ENCODE results near the gene NBEA.

NBEA gene

DNA sequence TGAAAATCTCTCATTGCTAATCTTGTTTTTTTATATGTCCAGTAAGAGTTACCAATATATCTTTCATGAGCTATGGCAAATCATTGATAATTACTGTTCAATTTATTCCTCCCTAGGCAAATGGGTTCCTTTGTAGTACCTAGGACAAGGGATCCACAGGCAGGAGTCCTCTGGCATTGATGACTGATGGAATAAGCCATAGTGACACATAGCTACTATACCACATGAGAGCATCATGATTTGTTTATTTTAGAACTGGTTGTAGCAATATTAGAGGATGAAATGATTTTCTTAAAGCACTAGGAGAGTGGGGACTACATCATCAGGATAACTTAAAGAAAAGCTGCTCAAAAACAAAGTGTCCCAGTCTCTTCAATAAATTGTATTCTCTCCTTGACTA lies 556.2 kb downstream of the NBEA start:
- no peaks in the 10 kb centered on the region for H3K79me2 ChIP-seq (ENCODE audit: control insufficient read depth, insufficient read depth, low read length, poor library complexity)
- no peak overlapping the region for H4K8ac ChIP-seq (ENCODE audit: low read depth, low read length)
- no peak overlapping the region for H3K4ac ChIP-seq (ENCODE audit: low read depth, low read length)
- no peak overlapping the region for H3K4me3 ChIP-seq (ENCODE audit: low read depth, low read length)
- H3K14ac ChIP-seq (ENCODE audit: low read length) = no peak overlapping the region
- H3K79me1 ChIP-seq (ENCODE audit: low read length) = no peaks in the 10 kb centered on the region
- H3K9me3 ChIP-seq (ENCODE audit: insufficient read depth, low read depth, low read length) = no peaks in the 10 kb centered on the region
- no peaks in the 10 kb centered on the region for H3K4me1 ChIP-seq (ENCODE audit: control insufficient read depth in 1 of 2, insufficient read depth in 2 of 2, low read length in 2 of 2)
- H3K9ac ChIP-seq (ENCODE audit: low read length) = no peak overlapping the region
- no peak overlapping the region for H4K91ac ChIP-seq (ENCODE audit: low read depth, low read length)
- no peak overlapping the region for H3K23ac ChIP-seq (ENCODE audit: low read length)
- H2BK5ac ChIP-seq (ENCODE audit: low read depth, low read length, poor library complexity) = no peak overlapping the region
- no peak for DNase-seq
- no peak overlapping the region for H3K18ac ChIP-seq (ENCODE audit: low read length)
- no peak overlapping the region for H3K4me2 ChIP-seq (ENCODE audit: low read length)
- no peaks in the 10 kb centered on the region for H3K36me3 ChIP-seq (ENCODE audit: control insufficient read depth in 1 of 2, insufficient read depth in 2 of 2, low read length in 2 of 2)
- H2AFZ ChIP-seq (ENCODE audit: insufficient read depth, low read length, poor library complexity) = no peak overlapping the region
- no peak overlapping the region for H2AK5ac ChIP-seq (ENCODE audit: low read length)
- H2BK120ac ChIP-seq (ENCODE audit: insufficient read depth, low read length, poor library complexity) = no peak overlapping the region
- no peaks in the 10 kb centered on the region for H3K27me3 ChIP-seq (ENCODE audit: insufficient read depth, low read length)
- no peak overlapping the region for H4K12ac ChIP-seq (ENCODE audit: low read depth, low read length)
- H2BK12ac ChIP-seq (ENCODE audit: low read length) = no peak overlapping the region
- no peak overlapping the region for H3K27ac ChIP-seq (ENCODE audit: low read depth, low read length)

DNA sequence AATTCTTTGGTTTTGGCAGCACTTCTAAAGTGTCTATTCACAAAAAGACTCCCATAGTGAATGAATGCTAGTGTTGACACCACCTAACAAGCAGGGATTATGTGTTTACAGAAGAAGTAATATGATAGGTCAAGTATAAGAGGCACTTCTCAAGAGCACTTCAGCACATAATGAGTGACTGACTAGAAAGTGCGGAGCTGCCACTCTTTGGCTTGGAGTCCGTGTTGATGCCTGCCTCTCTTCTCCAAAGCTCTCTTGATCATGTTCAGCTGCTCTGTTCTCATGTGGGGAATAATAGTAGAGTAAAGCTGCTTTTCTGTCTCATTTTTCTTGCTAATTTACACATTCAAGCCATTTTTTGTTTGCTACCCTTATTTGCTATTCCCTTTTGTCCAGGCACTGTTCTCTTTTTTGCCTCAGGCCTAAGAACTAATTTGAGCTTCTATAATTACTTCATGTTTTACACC lies 557.2 kb downstream of the NBEA start:
- Histone ChIP-seq H4K8ac (ENCODE audit: low read depth, low read length) (no peak overlapping the region), H3K4me1 (ENCODE audit: control insufficient read depth in 1 of 2, insufficient read depth in 2 of 2, low read length in 2 of 2) (no peaks in the 10 kb centered on the region), H2AK5ac (ENCODE audit: low read length) (no peak overlapping the region), H3K36me3 (ENCODE audit: control insufficient read depth in 1 of 2, insufficient read depth in 2 of 2, low read length in 2 of 2) (no peaks in the 10 kb centered on the region), H3K4me2 (ENCODE audit: low read length) (no peak overlapping the region), H3K27me3 (ENCODE audit: insufficient read depth, low read length) (no peaks in the 10 kb centered on the region), H2BK12ac (ENCODE audit: low read length) (no peak overlapping the region), H3K79me1 (ENCODE audit: low read length) (no peaks in the 10 kb centered on the region), H3K18ac (ENCODE audit: low read length) (no peak overlapping the region), H2BK120ac (ENCODE audit: insufficient read depth, low read length, poor library complexity) (no peak overlapping the region), H3K14ac (ENCODE audit: low read length) (no peak overlapping the region), H3K27ac (ENCODE audit: low read depth, low read length) (no peak overlapping the region), H2BK5ac (ENCODE audit: low read depth, low read length, poor library complexity) (no peak overlapping the region), H3K4me3 (ENCODE audit: low read depth, low read length) (no peak overlapping the region), H3K9me3 (ENCODE audit: insufficient read depth, low read depth, low read length) (no peaks in the 10 kb centered on the region), H3K23ac (ENCODE audit: low read length) (no peak overlapping the region), H2AFZ (ENCODE audit: insufficient read depth, low read length, poor library complexity) (no peak overlapping the region), H4K12ac (ENCODE audit: low read depth, low read length) (no peak overlapping the region), H4K91ac (ENCODE audit: low read depth, low read length) (no peak overlapping the region), H3K9ac (ENCODE audit: low read length) (no peak overlapping the region), H3K79me2 (ENCODE audit: control insufficient read depth, insufficient read depth, low read length, poor library complexity) (no peaks in the 10 kb centered on the region), H3K4ac (ENCODE audit: low read depth, low read length) (no peak overlapping the region)
- no peak for DNase-seq
- WGBS (ENCODE audit: extremely low coverage, insufficient coverage, insufficient read length) = no CpG with 5 or more reads among the region's 2 CpGs

- no peaks in the 10 kb centered on the region for H3K36me3 ChIP-seq (ENCODE audit: control insufficient read depth in 1 of 2, insufficient read depth in 2 of 2, low read length in 2 of 2)
- H3K4me1 ChIP-seq (ENCODE audit: control insufficient read depth in 1 of 2, insufficient read depth in 2 of 2, low read length in 2 of 2) = no peaks in the 10 kb centered on the region
- no peaks in the 10 kb centered on the region for H3K9me3 ChIP-seq (ENCODE audit: insufficient read depth, low read depth, low read length)
- H3K4me2 ChIP-seq (ENCODE audit: low read length) = no peak overlapping the region
- H3K4me3 ChIP-seq (ENCODE audit: low read depth, low read length) = no peak overlapping the region
- H2BK5ac ChIP-seq (ENCODE audit: low read depth, low read length, poor library complexity) = no peak overlapping the region
- H3K79me1 ChIP-seq (ENCODE audit: low read length) = no peaks in the 10 kb centered on the region
- H4K8ac ChIP-seq (ENCODE audit: low read depth, low read length) = no peak overlapping the region
- no peaks in the 10 kb centered on the region for H3K79me2 ChIP-seq (ENCODE audit: control insufficient read depth, insufficient read depth, low read length, poor library complexity)
- no peak overlapping the region for H2BK120ac ChIP-seq (ENCODE audit: insufficient read depth, low read length, poor library complexity)
- no peak overlapping the region for H2AK5ac ChIP-seq (ENCODE audit: low read length)
- no peak overlapping the region for H3K23ac ChIP-seq (ENCODE audit: low read length)
- H3K18ac ChIP-seq (ENCODE audit: low read length) = no peak overlapping the region
- no peak for DNase-seq
- no CpG with 5 or more reads among the region's 4 CpGs for WGBS (ENCODE audit: extremely low coverage, insufficient coverage, insufficient read length)
- H3K4ac ChIP-seq (ENCODE audit: low read depth, low read length) = no peak overlapping the region
- no peak overlapping the region for H4K91ac ChIP-seq (ENCODE audit: low read depth, low read length)
- no peak overlapping the region for H4K12ac ChIP-seq (ENCODE audit: low read depth, low read length)
- no peak overlapping the region for H2AFZ ChIP-seq (ENCODE audit: insufficient read depth, low read length, poor library complexity)
- no peak overlapping the region for H3K27ac ChIP-seq (ENCODE audit: low read depth, low read length)
- H3K9ac ChIP-seq (ENCODE audit: low read length) = no peak overlapping the region
- H3K27me3 ChIP-seq (ENCODE audit: insufficient read depth, low read length) = no peaks in the 10 kb centered on the region
- H2BK12ac ChIP-seq (ENCODE audit: low read length) = no peak overlapping the region
- no peak overlapping the region for H3K14ac ChIP-seq (ENCODE audit: low read length)
Measured at GRCh38 chr13:35499676-35500075, 557.6 kb downstream of the NBEA start.

GRCh38 chr13:35500144-35500543 lies 558.1 kb downstream of the NBEA start:
- Histone ChIP-seq H3K27ac (ENCODE audit: low read depth, low read length) (no peak overlapping the region), H3K4me1 (ENCODE audit: control insufficient read depth in 1 of 2, insufficient read depth in 2 of 2, low read length in 2 of 2) (no peaks in the 10 kb centered on the region), H3K27me3 (ENCODE audit: insufficient read depth, low read length) (no peaks in the 10 kb centered on the region), H4K8ac (ENCODE audit: low read depth, low read length) (no peak overlapping the region), H3K4me3 (ENCODE audit: low read depth, low read length) (no peak overlapping the region), H3K18ac (ENCODE audit: low read length) (no peak overlapping the region), H3K23ac (ENCODE audit: low read length) (no peak overlapping the region), H3K9me3 (ENCODE audit: insufficient read depth, low read depth, low read length) (no peaks in the 10 kb centered on the region), H2BK5ac (ENCODE audit: low read depth, low read length, poor library complexity) (no peak overlapping the region), H3K36me3 (ENCODE audit: control insufficient read depth in 1 of 2, insufficient read depth in 2 of 2, low read length in 2 of 2) (no peaks in the 10 kb centered on the region), H2BK12ac (ENCODE audit: low read length) (no peak overlapping the region), H2BK120ac (ENCODE audit: insufficient read depth, low read length, poor library complexity) (no peak overlapping the region), H3K79me2 (ENCODE audit: control insufficient read depth, insufficient read depth, low read length, poor library complexity) (no peaks in the 10 kb centered on the region), H3K9ac (ENCODE audit: low read length) (no peak overlapping the region), H4K12ac (ENCODE audit: low read depth, low read length) (no peak overlapping the region), H2AFZ (ENCODE audit: insufficient read depth, low read length, poor library complexity) (no peak overlapping the region), H3K4ac (ENCODE audit: low read depth, low read length) (no peak overlapping the region), H3K14ac (ENCODE audit: low read length) (no peak overlapping the region), H3K79me1 (ENCODE audit: low read length) (no peaks in the 10 kb centered on the region), H3K4me2 (ENCODE audit: low read length) (no peak overlapping the region), H4K91ac (ENCODE audit: low read depth, low read length) (no peak overlapping the region), H2AK5ac (ENCODE audit: low read length) (no peak overlapping the region)
- no peak for DNase-seq
- no CpG with 5 or more reads among the region's 2 CpGs for WGBS (ENCODE audit: extremely low coverage, insufficient coverage, insufficient read length)
